GM21381 (cell line): Measurements from ENCODE around the gene PCGF3.
"Not testable (repeated sequence)": the region's sequence is repeated elsewhere in the genome, so short reads cannot be mapped to it uniquely, and the experiment has no call there.

ENCODE experiments used
- ATAC-seq: cut with Tn5 transposase; IDR thresholded peaks from one replicate; pipeline ENCODE4 v1.9.1; 2021; ENCODE audit warnings: mild to moderate bottlenecking, moderate library complexity; ENCODE audit not compliant: unreplicated experiment

Gene PCGF3

DNA sequence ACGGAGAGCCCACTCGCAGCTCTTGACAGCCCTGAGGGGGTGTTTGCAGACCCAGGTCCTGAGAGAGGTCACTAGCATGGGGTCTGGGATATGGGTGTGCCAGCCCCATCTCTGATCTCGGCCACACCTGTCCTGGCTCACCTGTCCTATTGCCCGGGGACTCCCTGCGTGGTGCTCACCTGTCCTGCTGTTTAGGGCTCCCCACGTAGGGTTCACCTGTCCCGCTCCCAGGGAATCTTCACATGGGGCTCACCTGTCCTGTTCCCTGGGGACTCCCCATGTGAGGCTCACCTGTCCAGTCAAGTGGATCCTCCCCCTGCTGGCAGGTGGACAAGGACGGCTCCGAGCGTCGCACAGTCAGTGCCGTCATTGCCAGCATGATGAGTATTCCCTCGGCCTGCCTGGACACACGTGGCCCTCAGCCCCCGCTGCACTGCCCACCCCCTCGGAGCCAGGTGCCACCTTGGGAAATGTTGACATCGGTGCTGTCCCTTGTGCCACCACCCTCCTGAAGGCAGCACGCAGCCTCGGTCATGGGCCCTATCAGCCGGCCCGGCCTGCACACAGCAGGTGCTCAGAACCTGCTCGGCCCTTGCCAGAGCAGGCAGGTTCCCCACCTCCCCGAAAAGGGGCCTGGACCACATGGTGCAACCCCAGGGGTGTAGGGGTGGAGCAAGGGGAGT lies 23.0 kb upstream of the PCGF3 start:
- ATAC-seq: no peak

DNA sequence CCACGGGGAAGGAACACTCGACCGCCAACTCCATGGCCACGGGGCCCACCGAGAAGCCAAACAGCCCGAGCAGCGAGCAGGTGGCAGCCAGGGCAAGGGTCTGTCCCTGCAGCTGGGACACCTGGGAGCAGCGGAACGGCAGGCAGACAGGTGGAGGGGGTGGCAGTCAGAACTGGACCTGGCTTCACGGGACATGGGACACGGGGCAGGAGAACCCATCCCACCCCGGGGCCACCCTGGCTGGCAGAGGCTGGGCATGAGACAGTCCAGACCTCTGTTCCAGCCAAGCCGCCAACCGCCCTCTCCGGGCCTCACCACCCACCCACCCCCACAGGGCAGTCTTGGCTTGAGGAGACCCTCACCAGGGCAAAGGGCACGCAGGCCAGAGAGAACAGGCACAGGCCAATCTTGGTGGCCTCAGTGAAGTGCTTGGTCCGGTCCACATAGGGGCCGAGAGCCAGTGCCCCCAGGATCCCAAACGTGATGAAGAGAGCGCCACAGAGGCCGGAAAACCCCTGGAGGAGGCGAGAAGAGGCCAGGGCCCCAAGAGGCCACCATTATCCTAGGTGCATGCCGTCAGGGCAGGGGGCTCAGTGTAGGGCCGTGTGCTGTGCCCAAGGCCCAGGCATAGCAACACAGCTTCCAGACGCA lies 22.3 kb upstream of the PCGF3 start:
- ATAC-seq: no peak

GRCh38 chr4:683982-684622 lies 21.5 kb upstream of the PCGF3 start:
- no peak for ATAC-seq

GRCh38 chr4:684623-685327 lies 20.9 kb upstream of the PCGF3 start:
- ATAC-seq: no peak

GRCh38 chr4:685679-686412 lies 19.8 kb upstream of the PCGF3 start:
- ATAC-seq: no peak

GRCh38 chr4:686413-687040 lies 19.1 kb upstream of the PCGF3 start:
- ATAC-seq: no peak

GRCh38 chr4:687048-687970 lies 18.3 kb upstream of the PCGF3 start:
- no peak for ATAC-seq

GRCh38 chr4:687971-688853 lies 17.4 kb upstream of the PCGF3 start:
- no peak for ATAC-seq

GRCh38 chr4:688854-689681 lies 16.6 kb upstream of the PCGF3 start, which contains the start of gene SLC49A3:
SLC49A3 (minus strand) TSS chr4:689151; CDS start chr4:689127, 24 bp downstream.
- ATAC-seq: no peak

GRCh38 chr4:689723-690122 lies 15.9 kb upstream of the PCGF3 start:
- ATAC-seq: no peak

GRCh38 chr4:692771-693554 lies 12.7 kb upstream of the PCGF3 start:
- no peak for ATAC-seq

GRCh38 chr4:694341-694940 lies 11.2 kb upstream of the PCGF3 start:
- not testable (repeated sequence) for ATAC-seq

DNA sequence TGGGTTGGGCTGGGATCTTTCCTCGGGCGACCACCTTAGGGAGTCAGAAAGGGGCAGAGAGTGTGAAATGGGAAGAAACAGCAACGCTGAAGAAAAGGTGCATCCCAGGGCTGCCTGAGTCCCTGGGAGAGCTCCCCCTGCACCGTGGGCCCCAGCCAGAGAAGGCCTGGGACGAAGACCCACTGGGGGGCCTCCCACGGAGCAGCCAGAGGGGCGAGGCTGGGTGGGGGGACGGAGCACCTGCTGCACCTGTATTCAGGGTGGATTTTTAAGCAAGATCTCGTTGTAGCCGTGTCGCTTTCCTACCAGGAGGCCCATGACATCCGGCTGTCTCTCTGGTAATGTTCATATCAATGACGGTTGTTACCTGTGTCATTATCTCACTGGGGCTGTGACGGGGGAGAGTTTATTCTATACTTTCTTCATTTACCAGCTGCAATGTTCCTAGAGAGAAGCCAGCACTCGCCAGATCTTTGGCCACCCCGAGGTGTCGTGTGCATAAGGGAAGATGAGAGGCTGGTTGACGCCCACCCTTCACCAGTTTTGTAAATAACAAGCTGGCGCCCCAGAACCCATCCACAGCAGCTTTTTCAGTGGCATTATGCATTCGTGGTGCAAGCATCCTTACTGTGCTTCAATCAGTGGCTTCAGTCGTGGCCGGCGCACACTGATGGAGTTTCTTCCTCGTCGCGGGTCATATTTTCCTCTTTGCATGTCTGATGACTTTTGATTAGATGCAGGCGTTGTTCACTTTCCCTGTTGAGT lies 5.6 kb upstream of the PCGF3 start:
- no peak for ATAC-seq

GRCh38 chr4:700587-701264 lies 4.9 kb upstream of the PCGF3 start:
- no peak for ATAC-seq

DNA sequence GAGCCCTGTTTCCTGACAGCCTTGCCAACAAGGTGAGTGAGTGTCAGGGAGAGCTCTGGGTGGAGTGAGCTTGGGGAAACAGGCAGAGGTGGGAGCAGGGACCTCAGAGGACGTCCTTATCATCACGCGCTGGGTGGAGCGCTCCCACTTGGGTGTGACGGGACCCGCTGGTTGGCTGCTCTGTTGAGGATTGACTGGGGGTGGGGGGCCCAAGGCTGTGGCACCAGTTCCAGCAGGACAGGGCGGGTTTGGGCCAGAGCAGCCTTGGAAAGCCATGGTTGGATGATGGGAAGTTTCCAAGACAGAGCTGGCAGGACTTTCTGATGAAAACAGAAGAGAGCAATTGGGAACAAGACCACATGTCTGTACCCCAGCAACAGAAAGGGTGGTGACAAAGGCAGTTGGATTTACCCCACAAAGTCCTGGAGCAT lies 3.0 kb upstream of the PCGF3 start:
- no peak for ATAC-seq
